SK-N-SH (cell line): Measurements from ENCODE around the gene WDR48. TPM values are rescaled to one million over a fixed set of nuclear protein-coding genes. Genes with fewer than 3 reads are reported as not detected.
A peak's percentile ranks its signal among the peaks of the same experiment; 100 is the strongest.

ENCODE experiments used
- CTCF ChIA-PET: fragments of 300-600, 350-600 bp; formaldehyde crosslinking; extraction: SDS; loops from one replicate; lab custom pipeline; 2021; lab: Yijun Ruan, JAX
- POLR2A ChIA-PET: fragments of 350-600 bp; sonication (Branson Sonifier 250); formaldehyde crosslinking; extraction: SDS; loops from one replicate; lab custom pipeline; 2020; ENCODE audit warnings: antibody characterized with exemption, inconsistent platforms; lab: Yijun Ruan, JAX
- DNase-seq: peaks from one replicate; pipeline ENCODE4 v3.0.0; 2012
- H2AFZ ChIP-seq: fragments of 200-600 bp; sonication (generic); 2 replicates; pipeline ENCODE4 v1.8.1; 2016; ENCODE audit warnings: antibody characterized with exemption, mild to moderate bottlenecking, low read depth
- H3F3A ChIP-seq: fragments of 200-600 bp; sonication (generic); replicated peaks from 2 replicates; pipeline ENCODE3; 2016; ENCODE audit warnings: antibody characterized with exemption, mild to moderate bottlenecking; ENCODE audit not compliant: insufficient read depth
- H3K27ac ChIP-seq, 2 experiments: fragments of 200-500 bp in 1 of 2; fragments of 200-600 bp in 1 of 2; sonication (Bioruptor generic) in 1 of 2; sonication (generic), shearing (Covaris generic) in 1 of 2; 2 replicates each; pipeline versions ENCODE4 v1.5.1 to v1.6.1; 2014 to 2016; ENCODE audit warnings: low read depth in 2 of 2, inconsistent platforms in 1 of 2, low read length in 1 of 2, mild to moderate bottlenecking in 1 of 2, mixed read lengths in 1 of 2
- H3K27me3 ChIP-seq: fragments of 200-600 bp; sonication (generic), shearing (Covaris generic); 2 replicates; pipeline ENCODE4 v1.6.1; 2016; ENCODE audit warnings: mixed run types; ENCODE audit not compliant: insufficient read depth
- H3K36me3 ChIP-seq, 2 experiments: fragments of 200-500 bp in 1 of 2; fragments of 200-600 bp in 1 of 2; sonication (Bioruptor generic) in 1 of 2; sonication (generic) in 1 of 2; replicated peaks in 1 of 2; 2 replicates each; pipeline versions ENCODE3 to v1.5.1; 2014 to 2016; ENCODE audit warnings: low read length in 1 of 2, mild to moderate bottlenecking in 1 of 2; ENCODE audit not compliant: insufficient read depth in 2 of 2, control insufficient read depth in 1 of 2
- H3K4me1 ChIP-seq, 2 experiments: fragments of 200-500 bp in 1 of 2; fragments of 200-600 bp in 1 of 2; sonication (Bioruptor generic) in 1 of 2; sonication (generic), shearing (Covaris generic) in 1 of 2; 2 replicates each; pipeline versions ENCODE4 v1.5.1 to v1.6.1; 2014 to 2016; ENCODE audit warnings: low read depth in 1 of 2, low read length in 1 of 2, mixed run types in 1 of 2; ENCODE audit not compliant: insufficient read depth in 2 of 2, control insufficient read depth in 1 of 2
- H3K4me2 ChIP-seq: fragments of 200-600 bp; sonication (generic), shearing (Covaris generic); 2 replicates; pipeline ENCODE4 v1.6.1; 2017; ENCODE audit warnings: mixed run types
- H3K4me3 ChIP-seq, 2 experiments: fragments of 200-500 bp in 1 of 2; fragments of 200-600 bp in 1 of 2; sonication (Bioruptor generic) in 1 of 2; sonication (generic), shearing (Covaris generic) in 1 of 2; 2 replicates each; pipeline versions ENCODE4 v1.5.1 to v1.8.1; 2014 to 2016; ENCODE audit warnings: low read depth in 2 of 2, inconsistent platforms in 1 of 2, low read length in 1 of 2, mild to moderate bottlenecking in 1 of 2, mixed read lengths in 1 of 2, moderate library complexity in 1 of 2
- H3K79me2 ChIP-seq: fragments of 200-600 bp; sonication (generic); 2 replicates; pipeline ENCODE4 v1.8.1; 2017; ENCODE audit warnings: mild to moderate bottlenecking; ENCODE audit not compliant: insufficient read depth
- H3K9ac ChIP-seq: fragments of 200-600 bp; sonication (generic); 2 replicates; pipeline ENCODE4 v1.6.1; 2017; ENCODE audit warnings: mixed run types
- H3K9me2 ChIP-seq: fragments of 200-600 bp; sonication (generic); 2 replicates; pipeline ENCODE4 v1.6.1; 2017; ENCODE audit warnings: mixed run types
- H3K9me3 ChIP-seq: fragments of 200-600 bp; sonication (generic); 2 replicates; pipeline ENCODE4 v1.6.1; 2017; ENCODE audit warnings: mixed run types, mild to moderate bottlenecking, moderate library complexity
- H4K20me1 ChIP-seq: fragments of 200-600 bp; sonication (generic); 2 replicates; pipeline ENCODE4 v1.6.1; 2017; ENCODE audit warnings: mild to moderate bottlenecking, mixed run types; ENCODE audit not compliant: insufficient read depth
- CHD2 ChIP-seq: fragments of 150-350 bp; IDR thresholded peaks from 2 replicates; pipeline ENCODE4 v1.6.1; 2018; ENCODE audit warnings: low read length; ENCODE audit not compliant: partially characterized antibody
- EP300 ChIP-seq, 2 experiments: IDR thresholded peaks; 2 replicates each; pipeline versions ENCODE4 v1.4.0 to v1.6.1; 2012; ENCODE audit warnings: borderline replicate concordance in 1 of 2, low read depth in 1 of 2, low read length in 1 of 2
- FOXJ3 ChIP-seq: sonication (generic); formaldehyde crosslinking; IDR thresholded peaks from 2 replicates; pipeline ENCODE4 v1.5.1; 2020; ENCODE audit warnings: mild to moderate bottlenecking, missing genetic modification reagents
- GATA2 ChIP-seq: sonication (generic); formaldehyde crosslinking; IDR thresholded peaks from 2 replicates; pipeline ENCODE4 v1.5.0; 2020; ENCODE audit warnings: mild to moderate bottlenecking, missing genetic modification reagents
- JUND ChIP-seq: IDR thresholded peaks from 2 replicates; pipeline ENCODE4 v1.4.0; 2012
- MEF2A ChIP-seq: IDR thresholded peaks from 2 replicates; pipeline ENCODE4 v1.4.0; 2012; ENCODE audit warnings: low read depth, borderline replicate concordance
- POLR2AphosphoS5 ChIP-seq: IDR thresholded peaks from 2 replicates; pipeline ENCODE4 v1.6.1; 2012; ENCODE audit warnings: low read depth, low read length
- RAD21 ChIP-seq: IDR thresholded peaks from 2 replicates; pipeline ENCODE4 v1.6.1; 2012; ENCODE audit warnings: mild to moderate bottlenecking, low read length
- REST ChIP-seq: IDR thresholded peaks from 2 replicates; pipeline ENCODE4 v1.6.1; 2012; ENCODE audit warnings: mild to moderate bottlenecking, low read depth, low read length, moderate library complexity
- RFX5 ChIP-seq: IDR thresholded peaks from 2 replicates; pipeline ENCODE4 v1.6.1; 2012; ENCODE audit warnings: mild to moderate bottlenecking, improper control_type of control experiment, low read length
- TAF1 ChIP-seq: IDR thresholded peaks from 2 replicates; pipeline ENCODE4 v1.6.1; 2012; ENCODE audit warnings: low read depth, mild to moderate bottlenecking, low read length, moderate library complexity, borderline replicate concordance
- ZBTB33 ChIP-seq: IDR thresholded peaks from 2 replicates; pipeline ENCODE4 v1.4.0; 2012; ENCODE audit warnings: low read depth, borderline replicate concordance
- WGBS: methylation state at CpG from one replicate; pipeline ENCODE4 v1.1.6; 2017; ENCODE audit warnings: low lambda C conversion rate; 5-methylcytosine and 5-hydroxymethylcytosine counted together
- polyA plus RNA-seq, 3 experiments: library from polyadenylated mRNA; depleted of rRNA; stranded (reverse); fragments of >200 nt; gene quantifications; 2 replicates each; pipeline ENCODE4 v1.2.3, GENCODE V29; 2012

WDR48 gene
- polyA plus RNA-seq, 1 of the 3 experiments (the other 2 are of a cell fraction) = 12.1 TPM

- TF ChIP-seq MEF2A = no peak
Measured at GRCh38 chr3:39143051-39143885, 91.5 kb downstream of the WDR48 start (continued).

GRCh38 chr3:39144095-39144747 is 92.4 kb downstream of the WDR48 start:
- POLR2A ChIA-PET = no interaction called here

GRCh38 chr3:39144748-39145380 is 93.0 kb downstream of the WDR48 start:
- no peaks in the 10 kb centered on the region for H3K27me3 ChIP-seq
- H3K79me2 ChIP-seq = peaks cover 88% of the 10 kb centered on the region
- H3K4me2 ChIP-seq = no peak overlapping the region
- no peak overlapping the region for H2AFZ ChIP-seq
- no peak overlapping the region for H3K27ac ChIP-seq
- peaks cover 32% of the 10 kb centered on the region for H4K20me1 ChIP-seq
- WGBS = 96% methylated on average over 19 of the region's 23 CpGs
- peaks cover 31% of the 10 kb centered on the region for H3F3A ChIP-seq
- H3K4me3 ChIP-seq = no peak overlapping the region
- peaks cover 40 to 47% of the 10 kb centered on the region in 2 experiments for H3K36me3 ChIP-seq
- TF ChIP-seq EP300 (IDR thresholded peaks at IDR 0.05; ENCODE audit: borderline replicate concordance in 1 of 2, low read depth in 1 of 2, low read length in 1 of 2) (no peak), RAD21 (no peak), POLR2AphosphoS5 (no peak), ZBTB33 (no peak), JUND (no peak), REST (no peak), TAF1 (no peak), RFX5 (no peak)
- TF ChIP-seq, all 33 proteins: peak for 0
- H3K9ac ChIP-seq = no peak overlapping the region
- ChIA-PET CTCF (interaction anchor here (1.0 to 3.2 kb wide), 5 partner anchors 10 to 147 kb away, joined by 3 to 18 read pairs (median 7); no protein-coding TSS in a partner anchor), POLR2A (no interaction called here)
- H3K9me2 ChIP-seq = no peaks in the 10 kb centered on the region
- DNase-seq = no peak
- H3K9me3 ChIP-seq = no peaks in the 10 kb centered on the region
- H3K4me1 ChIP-seq = peaks cover 42 to 81% of the 10 kb centered on the region in 2 experiments

More at GRCh38 chr3:39144095-39144747, 92.4 kb downstream of the WDR48 start:
- H3K4me2 ChIP-seq = no peak overlapping the region
- 79% methylated on average over 20 of the region's 20 CpGs for WGBS
- TF ChIP-seq FOXJ3 (CRISPR knock-in tag) (peak; percentile 52; the same call in 1 of the 2 replicates), JUND (no peak), CHD2 (no peak), POLR2AphosphoS5 (no peak), MEF2A (no peak), GATA2 (CRISPR knock-in tag) (peak; percentile 46; the same call in 1 of the 2 replicates)
- TF ChIP-seq, all 33 proteins: peak for 2
- Histone ChIP-seq H3F3A (peaks cover 25% of the 10 kb centered on the region), H3K27ac (no peak overlapping the region; a peak in 1 of 4 replicates), H3K9me2 (no peaks in the 10 kb centered on the region), H4K20me1 (peaks cover 27% of the 10 kb centered on the region), H2AFZ (no peak overlapping the region), H3K9ac (no peak overlapping the region), H3K9me3 (no peaks in the 10 kb centered on the region), H3K36me3 (peaks cover 40 to 48% of the 10 kb centered on the region in 2 experiments), H3K4me1 (peaks cover 36 to 79% of the 10 kb centered on the region in 2 experiments), H3K4me3 (no peak overlapping the region), H3K27me3 (no peaks in the 10 kb centered on the region), H3K79me2 (peaks cover 81% of the 10 kb centered on the region)
- CTCF ChIA-PET = interaction anchor here (1.4 to 3.2 kb wide), 3 partner anchors 18 to 148 kb away, joined by 5 to 18 read pairs (median 7); no protein-coding TSS in a partner anchor
- DNase-seq = peak; percentile 67
